ENCODE results near the gene KICS2.

DNA sequence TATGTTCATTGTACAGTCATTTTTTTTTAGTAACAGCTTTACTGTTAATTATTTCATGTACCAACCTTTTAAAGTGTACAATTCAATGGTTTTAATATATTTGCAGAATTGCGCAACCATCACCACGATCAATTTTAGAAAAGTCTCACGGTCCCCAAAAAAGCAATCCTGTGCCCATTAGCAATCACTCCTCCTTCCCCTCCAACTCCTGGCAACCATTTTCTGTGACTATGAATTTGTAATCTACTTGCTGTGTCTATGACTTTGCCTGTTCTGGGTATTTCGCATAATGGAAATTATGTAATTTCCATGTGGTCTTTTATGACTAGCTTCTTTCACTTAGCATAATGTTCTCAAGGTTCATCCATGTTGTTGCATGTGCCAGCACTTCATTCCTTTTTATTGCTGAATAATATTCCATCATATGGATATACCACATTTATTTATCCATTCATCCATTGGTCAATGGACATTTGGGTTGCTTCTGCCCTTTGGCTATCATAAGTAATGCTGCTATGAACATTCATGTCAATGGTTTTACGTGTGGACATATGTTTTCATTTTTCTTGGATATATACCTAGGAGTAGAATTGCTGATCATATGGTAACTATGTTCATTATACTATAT lies 9.9 kb downstream of the KICS2 start:
- TF ChIP-seq, protein P1, sequence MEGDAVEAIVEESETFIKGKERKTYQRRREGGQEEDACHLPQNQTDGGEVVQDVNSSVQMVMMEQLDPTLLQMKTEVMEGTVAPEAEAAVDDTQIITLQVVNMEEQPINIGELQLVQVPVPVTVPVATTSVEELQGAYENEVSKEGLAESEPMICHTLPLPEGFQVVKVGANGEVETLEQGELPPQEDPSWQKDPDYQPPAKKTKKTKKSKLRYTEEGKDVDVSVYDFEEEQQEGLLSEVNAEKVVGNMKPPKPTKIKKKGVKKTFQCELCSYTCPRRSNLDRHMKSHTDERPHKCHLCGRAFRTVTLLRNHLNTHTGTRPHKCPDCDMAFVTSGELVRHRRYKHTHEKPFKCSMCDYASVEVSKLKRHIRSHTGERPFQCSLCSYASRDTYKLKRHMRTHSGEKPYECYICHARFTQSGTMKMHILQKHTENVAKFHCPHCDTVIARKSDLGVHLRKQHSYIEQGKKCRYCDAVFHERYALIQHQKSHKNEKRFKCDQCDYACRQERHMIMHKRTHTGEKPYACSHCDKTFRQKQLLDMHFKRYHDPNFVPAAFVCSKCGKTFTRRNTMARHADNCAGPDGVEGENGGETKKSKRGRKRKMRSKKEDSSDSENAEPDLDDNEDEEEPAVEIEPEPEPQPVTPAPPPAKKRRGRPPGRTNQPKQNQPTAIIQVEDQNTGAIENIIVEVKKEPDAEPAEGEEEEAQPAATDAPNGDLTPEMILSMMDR (IDR thresholded peaks at IDR 0.05): no peak
- TF ChIP-seq POLR2A (IDR thresholded peaks at IDR 0.05): no peak

Data from Peyer's patch (tissue), 4 donors.